AG10803 (cell line): ENCODE data around the gene EPB41L4B.

Source experiments
- DNase-seq: peaks from one replicate; pipeline ENCODE4 v3.0.0; 2010; ENCODE audit warnings: low read depth
- H3K4me3 ChIP-seq: 2 replicates; pipeline ENCODE4 v1.5.1; 2011; ENCODE audit warnings: mild to moderate bottlenecking, low read length, control low read depth
- CTCF ChIP-seq: conservative IDR thresholded peaks from 2 replicates; pipeline ENCODE4 v1.5.1; 2011; ENCODE audit warnings: mild to moderate bottlenecking, low read length, control low read depth, inconsistent platforms

The EPB41L4B gene

GRCh38 chr9:109190151-109190550 lies 130.7 kb downstream of the EPB41L4B start:
- DNase-seq: peak; percentile 4
- TF ChIP-seq CTCF: no peak
- no peak overlapping the region for H3K4me3 ChIP-seq

GRCh38 chr9:109186857-109187520 lies 133.9 kb downstream of the EPB41L4B start:
- no peak for DNase-seq
- TF ChIP-seq CTCF: no peak
- H3K4me3 ChIP-seq: no peak overlapping the region

GRCh38 chr9:109182940-109183798 lies 137.7 kb downstream of the EPB41L4B start:
- DNase-seq: peak; percentile 25
- TF ChIP-seq CTCF: peak; percentile 62
- H3K4me3 ChIP-seq: no peak overlapping the region

GRCh38 chr9:109182550-109182939 lies 138.3 kb downstream of the EPB41L4B start:
- H3K4me3 ChIP-seq: no peak overlapping the region
- no peak for TF ChIP-seq CTCF
- no peak for DNase-seq

GRCh38 chr9:109181284-109181683 lies 139.6 kb downstream of the EPB41L4B start:
- no peak for DNase-seq
- TF ChIP-seq CTCF: no peak
- no peak overlapping the region for H3K4me3 ChIP-seq

- H3K4me3 ChIP-seq: no peak overlapping the region
- TF ChIP-seq CTCF: no peak
- DNase-seq: no peak
Observed at GRCh38 chr9:109179801-109180523, 140.9 kb downstream of the EPB41L4B start.
